H1 (cell line): ENCODE results near the gene DMPK. TPM values are rescaled to one million over a fixed set of nuclear protein-coding genes. Genes with fewer than 3 reads are reported as not detected.

Experiments
- CTCF ChIA-PET: fragments of 300-600 bp; sonication (Branson Sonifier 250); formaldehyde crosslinking; loops from one replicate; lab custom pipeline; 2021; ENCODE audit not compliant: partially characterized antibody; lab: Charles Lee
- POLR2A ChIA-PET: fragments of 300-600 bp; sonication (Branson Sonifier 250); formaldehyde crosslinking; loops from one replicate; lab custom pipeline; 2021; ENCODE audit warnings: inconsistent platforms; ENCODE audit not compliant: partially characterized antibody; lab: Charles Lee
- DNase-seq, 2 experiments: peaks; one replicate each; pipeline versions ENCODE4 v3.0.0 to v3.0.0-alpha.2; 2010 to 2022; ENCODE audit warnings: low spot score in 2 of 2, low read depth in 1 of 2, mixed read lengths in 1 of 2
- FAIRE-seq: peaks from 2 replicates; lab custom pipeline; 2011; peaks lifted over from hg19 to GRCh38; lab: Jason Lieb, UNC
- H2AFZ ChIP-seq: 2 replicates; pipeline ENCODE4 v1.8.1; 2012; ENCODE audit warnings: low read length, inconsistent platforms
- H2AK5ac ChIP-seq: 2 replicates; pipeline ENCODE4 v1.6.1; 2013; ENCODE audit warnings: low read depth, low read length
- H2BK120ac ChIP-seq: replicated peaks from 2 replicates; pipeline ENCODE3; 2013; ENCODE audit warnings: low read depth, low read length, inconsistent platforms
- H2BK12ac ChIP-seq: 2 replicates; pipeline ENCODE4 v1.6.1; 2013; ENCODE audit warnings: low read depth, low read length
- H2BK15ac ChIP-seq: 2 replicates; pipeline ENCODE4 v1.6.1; 2013; ENCODE audit warnings: low read length
- H2BK20ac ChIP-seq: 2 replicates; pipeline ENCODE4 v1.6.1; 2013; ENCODE audit warnings: low read length
- H2BK5ac ChIP-seq: 2 replicates; pipeline ENCODE4 v1.6.1; 2013; ENCODE audit warnings: low read depth, low read length
- H3K14ac ChIP-seq: 2 replicates; pipeline ENCODE4 v1.6.1; 2013; ENCODE audit warnings: inconsistent platforms; ENCODE audit not compliant: insufficient read length
- H3K18ac ChIP-seq: 2 replicates; pipeline ENCODE4 v1.6.1; 2013; ENCODE audit warnings: low read length; ENCODE audit errors: extremely low read depth
- H3K23ac ChIP-seq: 2 replicates; pipeline ENCODE4 v1.6.1; 2013; ENCODE audit warnings: inconsistent platforms; ENCODE audit not compliant: insufficient read length
- H3K23me2 ChIP-seq: 2 replicates; pipeline ENCODE4 v1.6.1; 2013; ENCODE audit warnings: low read depth, low read length
- H3K27ac ChIP-seq: 2 replicates; pipeline ENCODE4 v1.6.1; 2011; ENCODE audit warnings: low read depth, low read length, inconsistent platforms
- H3K27me3 ChIP-seq, 4 experiments: replicated peaks in 1 of 4; 1 replicate in 1 of 4; 2 replicates in 3 of 4; pipeline versions ENCODE4 v1.6.1 to v1.8.1; 2011 to 2013; ENCODE audit warnings: low read length in 3 of 4, mild to moderate bottlenecking in 3 of 4, inconsistent platforms in 2 of 4, mixed read lengths in 2 of 4, moderate library complexity in 1 of 4; ENCODE audit not compliant: control insufficient read depth in 3 of 4, insufficient read depth in 3 of 4; ENCODE audit errors: extremely low read depth in 1 of 4
- H3K36me3 ChIP-seq, 4 experiments: 2 replicates each; pipeline versions ENCODE4 v1.6.1 to v1.8.1; 2011 to 2013; ENCODE audit warnings: mild to moderate bottlenecking in 4 of 4, low read length in 3 of 4, moderate library complexity in 2 of 4, control low read depth in 1 of 4, inconsistent platforms in 1 of 4; ENCODE audit not compliant: insufficient read depth in 4 of 4, control insufficient read depth in 2 of 4
- H3K4ac ChIP-seq: replicated peaks from 2 replicates; pipeline ENCODE3; 2013; ENCODE audit warnings: low read length, low read depth, mixed read lengths, inconsistent platforms; ENCODE audit not compliant: insufficient read length
- H3K4me1 ChIP-seq, 4 experiments: replicated peaks in 1 of 4; 1 replicate in 1 of 4; 2 replicates in 3 of 4; pipeline versions ENCODE4 v1.6.1 to v1.8.1; 2011 to 2013; ENCODE audit warnings: low read length in 3 of 4, inconsistent platforms in 2 of 4, mixed read lengths in 1 of 4; ENCODE audit not compliant: insufficient read depth in 4 of 4, control insufficient read depth in 3 of 4
- H3K4me2 ChIP-seq, 2 experiments: 2 replicates each; pipeline versions ENCODE4 v1.6.1 to v1.8.1; 2011 to 2013; ENCODE audit warnings: low read depth in 2 of 2, low read length in 2 of 2, control low read depth in 1 of 2, inconsistent platforms in 1 of 2, mild to moderate bottlenecking in 1 of 2; ENCODE audit not compliant: insufficient read depth in 1 of 2
- H3K4me3 ChIP-seq, 4 experiments: fragments of 200-600, 300-600 bp in 1 of 4; sonication (generic), shearing (Covaris generic), sonication (Bioruptor Twin) in 1 of 4; 2 replicates each; pipeline versions ENCODE4 v1.5.1 to v1.8.1; 2011 to 2016; ENCODE audit warnings: low read length in 4 of 4, low read depth in 3 of 4, control low read depth in 2 of 4, inconsistent platforms in 2 of 4, mild to moderate bottlenecking in 2 of 4, mixed read lengths in 1 of 4, moderate library complexity in 1 of 4; ENCODE audit not compliant: insufficient read depth in 2 of 4; ENCODE audit errors: extremely low read depth in 1 of 4
- H3K56ac ChIP-seq: replicated peaks from 2 replicates; pipeline ENCODE3; 2013; ENCODE audit warnings: low read depth, mild to moderate bottlenecking, mixed read lengths, low read length, inconsistent platforms; ENCODE audit not compliant: insufficient read length
- H3K79me1 ChIP-seq: 2 replicates; pipeline ENCODE4 v1.6.1; 2013; ENCODE audit warnings: low read depth, low read length, control low read depth
- H3K79me2 ChIP-seq, 2 experiments: 2 replicates each; pipeline versions ENCODE4 v1.6.1 to v1.8.1; 2012 to 2013; ENCODE audit warnings: low read length in 2 of 2, mild to moderate bottlenecking in 2 of 2, inconsistent platforms in 1 of 2; ENCODE audit not compliant: insufficient read depth in 2 of 2, control insufficient read depth in 1 of 2
- H3K9ac ChIP-seq, 4 experiments: replicated peaks in 1 of 4; 1 replicate in 1 of 4; 2 replicates in 3 of 4; pipeline versions ENCODE4 v1.6.1 to v1.8.1; 2011 to 2013; ENCODE audit warnings: low read depth in 3 of 4, low read length in 3 of 4, control low read depth in 2 of 4, mild to moderate bottlenecking in 2 of 4, moderate library complexity in 2 of 4, inconsistent platforms in 1 of 4; ENCODE audit errors: extremely low read depth in 1 of 4
- H3K9me3 ChIP-seq, 2 experiments: 2 replicates each; pipeline versions ENCODE4 v1.6.1 to v1.8.1; 2012 to 2013; ENCODE audit warnings: mild to moderate bottlenecking in 2 of 2, moderate library complexity in 2 of 2, control low read depth in 1 of 2, inconsistent platforms in 1 of 2, low read depth in 1 of 2, low read length in 1 of 2, mixed read lengths in 1 of 2; ENCODE audit not compliant: insufficient read depth in 2 of 2
- H4K20me1 ChIP-seq, 2 experiments: replicated peaks in 1 of 2; 2 replicates each; pipeline versions ENCODE3 to v1.8.1; 2011 to 2013; ENCODE audit warnings: inconsistent platforms in 2 of 2, low read length in 2 of 2, mild to moderate bottlenecking in 1 of 2; ENCODE audit not compliant: insufficient read depth in 2 of 2, control insufficient read depth in 1 of 2
- H4K5ac ChIP-seq: 2 replicates; pipeline ENCODE4 v1.6.1; 2013; ENCODE audit warnings: low read length, low read depth, mixed read lengths, inconsistent platforms; ENCODE audit not compliant: insufficient read length
- H4K8ac ChIP-seq: 2 replicates; pipeline ENCODE4 v1.8.0; 2013; ENCODE audit warnings: mild to moderate bottlenecking, moderate library complexity, low read length, inconsistent platforms; ENCODE audit not compliant: insufficient read depth; ENCODE audit errors: extremely low read depth
- H4K91ac ChIP-seq: replicated peaks from 2 replicates; pipeline ENCODE3; 2013; ENCODE audit warnings: low read length, mixed read lengths, inconsistent platforms; ENCODE audit not compliant: insufficient read length
- HDAC6 ChIP-seq: IDR thresholded peaks from one replicate; pipeline ENCODE4 v1.7.1; 2012; ENCODE audit warnings: low read depth, mild to moderate bottlenecking, inconsistent platforms, low read length, moderate library complexity
- NRF1 ChIP-seq: IDR thresholded peaks from 2 replicates; pipeline ENCODE4 v1.6.1; 2011; ENCODE audit warnings: mild to moderate bottlenecking, low read depth, low read length, improper control_type of control experiment
- USF2 ChIP-seq: IDR thresholded peaks from 2 replicates; pipeline ENCODE4 v1.6.1; 2011; ENCODE audit warnings: low read length, improper control_type of control experiment
- YY1 ChIP-seq: IDR thresholded peaks from 2 replicates; pipeline ENCODE4 v1.6.1; 2011; ENCODE audit warnings: low read depth, mild to moderate bottlenecking, low read length
- WGBS, 2 experiments: shearing (Covaris generic) in 1 of 2; methylation state at CpG; one replicate each; pipeline versions ENCODE4 v1.1.6 to v1.1.7; 2013 to 2015; ENCODE audit warnings: low lambda C conversion rate in 2 of 2, mixed read lengths in 2 of 2, inconsistent platforms in 1 of 2, low coverage in 1 of 2, missing lambda C conversion rate in 1 of 2; ENCODE audit not compliant: insufficient replicate concordance in 2 of 2, insufficient coverage in 1 of 2, insufficient read length in 1 of 2; ENCODE audit errors: extremely low coverage in 1 of 2, missing lambda C conversion rate in 1 of 2; 5-methylcytosine and 5-hydroxymethylcytosine counted together
- polyA plus RNA-seq, 7 experiments: library from polyadenylated mRNA; depleted of rRNA in 3 of 7; stranded (reverse) in 5 of 7; unstranded in 2 of 7; fragments of >200 nt in 5 of 7; fragments of 200-250 nt in 2 of 7; gene quantifications; 1 replicate in 5 of 7; 2 replicates in 1 of 7; 4 replicates in 1 of 7; pipeline versions ENCODE4 v1.2.1 to v1.2.3, GENCODE V29; 2011 to 2013; ENCODE audit warnings: missing spikeins in 2 of 7, mixed read lengths in 2 of 7
- total RNA-seq: library from RNA; stranded (reverse); fragmentation: NEBNext Ultra II Directional; extraction: Animal tissue kit (Norgen Biotek cat#: 25700); gene quantifications from 2 replicates; pipeline ENCODE4 v1.2.1, GENCODE V29; 2021

DMPK gene
- total and polyA plus RNA-seq, 2 of the 8 experiments (the other 6 are each of a cell fraction or from before 2014, with no cell fraction given) = 13.7 to 27.4 TPM

GRCh38 chr19:45768655-45768983 is 13.7 kb downstream of the DMPK start:
- peak overlapping the region; percentile 98; the same call in 1 of the 2 replicates for H2AK5ac ChIP-seq
- peak in 1 of 2 experiments; percentile 67 for DNase-seq
- H3K4me1 ChIP-seq = peaks cover 7 to 39% (median 31%) of the 10 kb centered on the region in 4 experiments
- POLR2A ChIA-PET = interaction anchor here (0.8 to 16.2 kb wide), 20 partner anchors 12 to 239 kb away, joined by 3 to 284 read pairs (median 6); partner anchors contain the start of genes DMPK, DMWD, FBXO46 and MEIOSIN
- H2BK120ac ChIP-seq = peak overlapping the region; percentile 86
- peak overlapping the region; percentile 90 for H4K8ac ChIP-seq
- no peak overlapping the region for H2BK15ac ChIP-seq
- H3K27me3 ChIP-seq = no peaks in the 10 kb centered on the region
- peak overlapping the region; percentile 61 to 94 for H3K4me2 ChIP-seq
- H3K14ac ChIP-seq = peak overlapping the region; percentile 100
- no peaks in the 10 kb centered on the region for H3K79me2 ChIP-seq
- H2AFZ ChIP-seq = no peak overlapping the region
- no peak overlapping the region for H3K23ac ChIP-seq
- no CpG with 5 or more reads among the region's 33 CpGs for WGBS, 2 experiments
- CTCF ChIA-PET = interaction anchor here (0.8 to 6.7 kb wide), 11 partner anchors 12 to 125 kb away, joined by 3 to 55 read pairs (median 5); partner anchors contain the start of genes DMPK, DMWD and RSPH6A
- H4K5ac ChIP-seq = peak overlapping the region; percentile 96
- peak overlapping the region; percentile 97 for H3K56ac ChIP-seq
- peaks cover 0 to 3% of the 10 kb centered on the region in 2 experiments for H4K20me1 ChIP-seq
- peak overlapping the region; percentile 90 for H3K4ac ChIP-seq
- 0 out of 2 replicates have a peak overlapping the region, but pooled peaks have one; percentile 21 for H2BK20ac ChIP-seq
- H4K91ac ChIP-seq = peak overlapping the region; percentile 99
- peak overlapping the region; percentile 98 for H2BK5ac ChIP-seq
- peak overlapping the region; percentile 96 for H3K27ac ChIP-seq
- no peaks in the 10 kb centered on the region for H3K9me3 ChIP-seq
- peaks cover 0 to 2% (median 0%) of the 10 kb centered on the region in 4 experiments; a peak in 2 of 8 replicates for H3K36me3 ChIP-seq
- TF ChIP-seq HDAC6 (no peak), YY1 (peak; percentile 44; the same call in 1 of the 2 replicates), USF2 (no peak), NRF1 (no peak)
- TF ChIP-seq, all 59 proteins: peak for 1
- H2BK12ac ChIP-seq = peak overlapping the region; percentile 80; the same call in 1 of the 2 replicates
- H3K9ac ChIP-seq = peak overlapping the region; percentile 68 to 91 (median 85)
- peak overlapping the region; percentile 57 to 89 (median 71) for H3K4me3 ChIP-seq
- no peaks in the 10 kb centered on the region for H3K79me1 ChIP-seq
- peaks cover 28% of the 10 kb centered on the region for H3K23me2 ChIP-seq
- peak overlapping the region; percentile 100 for H3K18ac ChIP-seq
- FAIRE-seq = no peak
